Fibroblast of upper back skin (primary cell): Measurements from ENCODE around the gene TPSB2.
"Not testable (repeated sequence)": the region's sequence is repeated elsewhere in the genome, so short reads cannot be mapped to it uniquely, and the experiment has no call there.

ENCODE experiments used
- DNase-seq: peaks from one replicate; pipeline ENCODE4 v3.0.0-alpha.2; 2013

Gene TPSB2

GRCh38 chr16:1230084-1230470, at the start of gene TPSB2:
TPSB2 (minus strand) TSS chr16:1230184; CDS start chr16:1229951, 233 bp downstream.
- not testable (repeated sequence) for DNase-seq

DNA sequence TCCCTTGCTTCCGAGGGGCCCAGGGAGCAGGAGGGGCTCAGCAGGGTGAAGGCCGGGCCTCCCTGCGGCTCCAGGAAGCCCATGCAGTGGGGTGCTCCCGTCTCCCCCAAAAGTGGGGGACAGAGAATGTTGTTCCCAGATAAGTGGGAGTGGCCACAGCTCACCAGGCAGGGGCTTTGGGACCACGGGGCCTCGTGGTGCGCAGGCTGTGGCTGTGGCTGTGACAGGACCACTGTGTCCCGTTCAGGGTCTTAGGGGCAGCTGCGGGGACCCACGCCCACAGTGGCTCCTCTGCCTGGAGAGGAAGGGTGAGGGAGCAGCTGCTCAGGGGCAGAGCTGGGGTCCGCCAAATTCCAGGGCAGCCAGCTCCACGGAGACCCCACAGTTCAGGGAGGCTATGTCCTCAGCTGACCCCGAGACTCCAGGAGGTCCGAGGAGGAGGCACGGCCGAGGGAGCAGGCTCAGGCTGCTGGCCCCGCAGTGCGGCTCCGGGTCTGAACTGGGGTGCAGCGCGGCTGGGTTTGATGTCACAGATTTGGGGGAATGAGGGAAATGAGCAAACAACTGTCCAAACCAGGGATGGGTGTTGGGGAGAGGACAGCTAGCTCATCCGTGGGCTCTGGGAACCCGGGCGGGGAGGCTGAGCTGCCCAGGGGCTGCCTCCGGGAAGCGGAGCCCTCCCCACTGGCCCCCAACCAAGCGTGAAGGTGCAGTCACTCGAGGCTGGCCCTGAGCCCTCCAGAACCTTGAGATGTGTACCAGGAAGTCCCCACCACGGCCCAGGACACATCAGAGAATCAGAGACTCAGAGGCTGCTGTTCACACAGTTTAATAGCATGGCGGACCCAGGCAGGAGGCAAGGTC, 49.3 kb upstream of the TPSB2 start:
- no peak for DNase-seq

DNA sequence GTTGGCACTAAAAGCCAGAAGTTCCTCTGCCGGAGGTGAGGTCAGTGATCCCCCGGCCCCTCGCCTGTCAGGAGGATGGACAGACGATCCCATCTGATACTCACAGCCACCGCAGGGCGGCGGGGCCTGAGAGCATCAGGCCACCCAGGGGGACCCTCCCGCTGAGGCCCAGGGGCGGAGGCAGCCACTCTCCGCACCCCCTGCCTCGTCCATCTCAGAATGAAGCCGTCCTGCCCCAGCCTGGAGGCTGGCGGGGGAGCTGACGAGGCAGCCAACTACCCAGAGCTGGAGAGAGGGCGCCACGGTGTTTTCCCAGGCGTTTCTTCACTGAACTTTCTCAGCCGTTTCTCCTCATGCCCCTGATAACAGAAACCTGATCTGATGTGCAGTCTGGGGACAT, 48.5 kb upstream of the TPSB2 start:
- DNase-seq = no peak

DNA sequence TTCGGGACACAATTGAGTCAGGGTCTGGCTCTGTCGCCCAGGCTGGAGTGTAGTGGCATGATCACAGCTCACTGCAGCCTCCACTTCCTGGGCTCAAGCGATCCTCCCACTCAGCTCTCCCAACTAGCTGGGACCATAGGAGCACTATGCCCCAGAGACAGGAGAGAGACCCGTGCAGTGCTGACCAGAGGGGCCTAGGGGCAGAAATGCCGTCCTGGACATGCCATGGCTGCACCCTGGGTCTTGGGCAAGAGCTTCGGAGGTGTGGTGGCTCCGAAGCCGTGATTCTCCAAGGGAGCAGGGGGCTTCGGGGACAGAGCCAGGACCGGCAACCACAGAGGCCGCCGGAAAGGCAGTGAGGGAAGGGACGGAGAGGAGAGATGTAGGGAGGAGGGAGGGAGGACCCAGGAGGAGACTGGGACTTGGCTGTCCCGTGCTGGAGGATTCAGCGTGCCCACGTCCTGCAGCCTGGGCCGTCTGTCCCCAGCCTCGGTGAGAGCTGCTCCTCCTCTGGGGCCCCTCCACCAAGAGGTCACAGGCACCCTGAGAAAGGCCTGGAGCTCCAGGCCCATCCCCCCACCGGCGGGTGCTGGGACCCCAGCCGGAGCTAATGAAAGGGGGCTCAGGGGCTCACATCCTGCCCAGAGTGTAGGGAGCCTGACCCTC, 47.8 kb upstream of the TPSB2 start:
- DNase-seq = no peak

DNA sequence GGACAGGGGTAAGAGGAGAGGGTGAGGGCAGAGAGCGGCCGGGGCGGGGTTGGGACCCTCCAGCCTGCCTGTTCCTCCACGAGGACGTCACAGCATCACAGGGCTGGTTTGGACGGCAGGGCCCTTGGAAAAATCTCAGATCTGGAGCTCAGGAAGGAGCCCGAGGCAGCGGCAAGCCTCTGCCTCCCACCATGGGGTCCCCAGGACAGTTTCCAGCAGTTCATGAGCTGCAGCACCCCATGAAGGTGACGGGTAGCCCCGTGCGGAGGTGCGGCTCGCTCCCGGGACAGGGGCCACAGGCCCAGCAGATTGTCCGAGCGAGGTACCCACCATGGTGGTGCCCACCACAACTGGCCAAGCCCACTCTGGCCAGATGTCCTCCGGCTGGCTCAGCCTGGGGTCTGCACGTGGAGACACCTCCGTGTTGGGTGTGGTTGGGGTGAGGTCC, 47.2 kb upstream of the TPSB2 start:
- no peak for DNase-seq

- DNase-seq = no peak
Observed at GRCh38 chr16:1276580-1276878, 46.5 kb upstream of the TPSB2 start.

- DNase-seq = no peak
Observed at GRCh38 chr16:1275791-1276579, 46.0 kb upstream of the TPSB2 start.

DNA sequence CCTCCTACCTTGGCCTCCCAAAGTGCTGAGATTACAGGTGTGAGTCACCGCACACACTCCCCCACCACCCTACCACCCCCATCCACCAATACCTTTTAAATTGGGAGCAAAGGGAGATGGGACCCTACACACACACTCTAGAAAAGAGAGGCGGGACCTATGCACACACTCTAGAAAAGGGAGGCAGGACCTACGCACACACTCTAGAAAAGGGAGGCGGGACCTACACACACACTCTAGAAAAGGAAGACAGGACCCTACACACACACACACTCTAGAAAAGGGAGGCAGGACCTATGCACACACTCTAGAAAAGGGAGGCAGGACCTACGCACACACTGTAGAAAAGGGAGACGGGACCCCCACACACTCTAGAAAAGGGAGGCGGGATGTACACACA, 44.8 kb upstream of the TPSB2 start:
- DNase-seq = no peak

GRCh38 chr16:1273816-1274215, 43.8 kb upstream of the TPSB2 start:
- DNase-seq = no peak

- DNase-seq = no peak
Observed at GRCh38 chr16:1272453-1273198, 42.6 kb upstream of the TPSB2 start.

DNA sequence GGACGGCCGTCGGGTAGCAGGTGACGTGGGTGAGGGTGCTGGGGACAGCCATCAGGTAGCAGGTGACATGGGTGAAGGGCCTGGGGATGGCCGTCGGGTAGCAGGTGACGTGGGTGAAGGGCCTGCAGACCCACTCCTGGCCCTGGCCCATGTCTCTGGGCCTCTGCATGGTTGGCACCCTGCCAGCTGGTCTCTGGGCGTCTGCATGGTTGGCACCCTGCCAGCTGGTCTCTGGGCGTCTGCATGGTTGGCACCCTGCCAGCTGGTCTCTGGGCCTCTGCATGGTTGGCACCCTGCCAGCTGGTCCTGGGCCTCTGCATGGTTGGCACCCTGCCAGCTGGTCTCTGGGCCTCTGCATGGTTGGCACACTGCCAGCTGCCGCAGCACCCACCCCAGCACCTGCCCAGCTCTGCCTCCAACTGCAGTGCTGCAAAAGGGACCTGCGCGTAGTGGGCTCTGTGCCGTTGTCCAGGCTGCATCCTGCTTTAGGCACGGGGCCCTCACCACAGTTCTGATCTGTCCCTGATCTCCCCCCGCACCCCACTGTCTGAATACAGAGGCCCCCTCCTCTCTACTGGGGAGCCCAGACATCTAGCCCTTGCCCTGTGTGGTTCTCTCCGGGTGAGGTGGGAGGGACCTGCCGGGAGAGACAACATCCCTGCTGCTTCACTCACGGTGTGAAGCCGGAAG, 41.9 kb upstream of the TPSB2 start:
- not testable (repeated sequence) for DNase-seq

GRCh38 chr16:1271380-1271723, 41.4 kb upstream of the TPSB2 start:
- DNase-seq = no peak

GRCh38 chr16:1269418-1269817, 39.4 kb upstream of the TPSB2 start:
- DNase-seq = not testable (repeated sequence)

GRCh38 chr16:1265826-1266225, 35.8 kb upstream of the TPSB2 start:
- no peak for DNase-seq

DNA sequence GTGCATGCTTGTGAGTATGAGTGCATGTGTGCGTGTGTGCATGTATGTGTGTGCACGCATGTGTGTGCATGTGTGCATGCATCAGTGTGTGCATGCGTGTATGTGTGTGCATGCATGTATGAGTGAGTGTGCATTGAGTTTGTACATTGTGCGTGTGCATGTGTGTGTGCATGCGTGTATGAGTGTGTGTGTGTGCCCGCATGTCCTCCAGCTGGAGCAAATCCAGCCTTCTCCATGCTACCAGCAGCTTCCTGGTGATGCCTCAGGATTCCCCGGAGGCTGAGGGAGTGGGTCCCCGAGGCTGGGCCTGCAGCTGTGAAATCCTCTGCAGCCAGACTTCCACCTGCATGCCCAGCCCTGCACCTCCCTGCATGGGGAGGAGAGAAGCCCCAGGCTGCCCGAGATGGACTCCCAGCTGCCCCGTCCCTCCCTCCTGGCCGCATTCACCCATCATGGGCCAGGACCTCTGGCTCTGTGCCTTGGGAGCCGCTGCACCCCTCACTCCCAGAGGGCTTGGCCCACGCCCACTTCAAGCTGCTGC, 35.2 kb upstream of the TPSB2 start:
- no peak for DNase-seq

DNA sequence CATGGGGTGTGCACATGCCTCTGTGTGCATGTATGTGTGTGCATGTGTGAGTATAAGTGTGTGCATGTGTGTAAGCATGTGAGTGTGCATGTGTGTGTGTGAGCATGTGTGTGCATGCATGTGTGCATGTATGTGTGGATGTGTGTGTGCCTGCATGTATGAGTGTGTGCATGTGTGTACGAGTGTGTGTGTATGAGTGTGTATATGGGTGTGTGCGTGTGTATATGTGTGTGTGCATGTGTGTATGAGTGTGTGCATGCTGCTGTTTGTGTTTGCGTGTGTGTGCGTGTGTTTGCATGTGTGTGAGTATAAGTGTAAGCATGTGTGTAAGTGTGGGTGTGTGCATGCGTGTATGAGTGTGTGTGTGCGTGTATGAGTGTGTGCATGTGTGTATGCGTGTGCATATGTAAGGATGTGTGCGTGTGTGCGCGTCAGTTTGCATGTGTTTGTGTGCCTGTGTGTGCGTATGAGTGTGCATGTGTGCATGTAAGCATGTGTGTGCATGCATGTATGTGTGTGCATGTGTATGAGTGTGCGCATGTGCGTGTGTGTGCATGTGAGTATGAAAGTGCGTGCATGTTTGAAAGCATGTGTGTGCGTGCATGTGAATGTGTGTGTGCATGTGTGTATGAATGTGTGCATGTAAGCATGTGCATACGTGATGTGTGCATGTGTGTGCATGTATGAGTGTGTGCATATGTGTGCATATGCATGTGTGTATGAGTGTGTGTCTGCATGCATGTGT, 34.5 kb upstream of the TPSB2 start:
- no peak for DNase-seq

DNA sequence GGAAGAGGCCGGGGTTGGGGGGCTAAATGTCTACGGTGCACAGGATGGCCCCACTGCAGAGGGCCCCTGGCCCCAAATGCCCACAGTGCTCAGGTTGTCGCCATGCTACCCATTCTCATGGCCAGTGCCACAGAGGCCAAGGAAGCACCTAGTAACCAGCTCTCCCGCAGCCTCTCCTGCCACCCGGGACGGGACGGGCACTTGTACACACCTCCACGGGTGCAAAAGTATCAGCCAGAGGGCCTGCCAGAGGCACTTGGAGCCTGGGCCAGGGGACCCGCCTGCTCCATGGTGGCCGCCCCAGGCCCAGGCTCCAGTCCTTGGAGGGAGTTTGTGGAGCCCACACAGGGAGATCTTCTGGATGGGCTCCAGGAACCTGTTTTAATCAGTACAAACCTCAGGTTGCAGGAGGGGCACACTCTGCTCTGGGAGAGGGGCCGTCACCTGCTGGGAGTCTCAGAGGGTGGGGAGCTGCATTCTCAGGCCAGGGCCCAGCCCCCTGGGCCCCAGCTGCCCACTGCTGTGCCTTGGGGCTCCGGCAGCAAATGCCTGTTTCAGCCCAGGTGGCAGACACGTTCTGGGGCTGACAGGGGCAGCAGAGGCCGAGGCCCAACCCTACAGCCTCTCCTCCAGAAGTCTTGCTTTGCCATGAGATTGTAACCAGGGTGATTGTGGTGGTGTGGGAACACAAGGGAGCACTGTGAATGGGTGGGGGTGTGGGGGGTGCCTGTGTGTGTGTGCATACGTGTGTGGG, 33.8 kb upstream of the TPSB2 start:
- DNase-seq = no peak

DNA sequence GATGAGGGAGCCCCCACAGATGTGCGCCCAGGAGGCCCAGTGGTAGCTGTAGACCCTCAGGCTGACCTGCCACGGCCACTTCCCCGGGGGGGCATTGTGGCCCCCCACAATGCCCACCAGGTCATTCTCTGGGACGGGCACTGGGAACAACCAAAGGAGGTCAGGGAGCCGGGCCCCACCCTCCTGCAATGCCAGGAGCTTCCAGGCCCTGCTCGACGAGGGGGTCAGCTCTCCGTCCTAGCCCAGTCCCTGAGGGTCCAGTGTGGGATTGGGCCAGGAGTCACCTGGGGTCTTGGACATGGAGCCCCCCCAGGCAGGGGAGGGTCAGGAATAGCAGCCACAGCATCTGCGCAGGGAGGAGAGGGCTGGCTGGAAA, 32.9 kb upstream of the TPSB2 start:
- no peak for DNase-seq

- DNase-seq = no peak
Observed at GRCh38 chr16:1262210-1262845, 32.3 kb upstream of the TPSB2 start.
